GM19468 (cell line): ENCODE results near the gene SLC22A4.

ENCODE experiments used
- ATAC-seq: cut with Tn5 transposase; IDR thresholded peaks from one replicate; pipeline ENCODE4 v1.9.1; 2021; ENCODE audit warnings: mild to moderate bottlenecking, moderate library complexity, moderate number of reproducible peaks; ENCODE audit not compliant: unreplicated experiment; ENCODE audit errors: extremely low read depth

Gene SLC22A4

GRCh38 chr5:132369474-132370180, 75.4 kb downstream of the SLC22A4 start, which contains the start of gene SLC22A5:
Gene SLC22A5, plus strand, starts transcription at chr5:132369710. Its CDS starts 263 bp downstream, at chr5:132369973.
- ATAC-seq = peak; percentile 75

DNA sequence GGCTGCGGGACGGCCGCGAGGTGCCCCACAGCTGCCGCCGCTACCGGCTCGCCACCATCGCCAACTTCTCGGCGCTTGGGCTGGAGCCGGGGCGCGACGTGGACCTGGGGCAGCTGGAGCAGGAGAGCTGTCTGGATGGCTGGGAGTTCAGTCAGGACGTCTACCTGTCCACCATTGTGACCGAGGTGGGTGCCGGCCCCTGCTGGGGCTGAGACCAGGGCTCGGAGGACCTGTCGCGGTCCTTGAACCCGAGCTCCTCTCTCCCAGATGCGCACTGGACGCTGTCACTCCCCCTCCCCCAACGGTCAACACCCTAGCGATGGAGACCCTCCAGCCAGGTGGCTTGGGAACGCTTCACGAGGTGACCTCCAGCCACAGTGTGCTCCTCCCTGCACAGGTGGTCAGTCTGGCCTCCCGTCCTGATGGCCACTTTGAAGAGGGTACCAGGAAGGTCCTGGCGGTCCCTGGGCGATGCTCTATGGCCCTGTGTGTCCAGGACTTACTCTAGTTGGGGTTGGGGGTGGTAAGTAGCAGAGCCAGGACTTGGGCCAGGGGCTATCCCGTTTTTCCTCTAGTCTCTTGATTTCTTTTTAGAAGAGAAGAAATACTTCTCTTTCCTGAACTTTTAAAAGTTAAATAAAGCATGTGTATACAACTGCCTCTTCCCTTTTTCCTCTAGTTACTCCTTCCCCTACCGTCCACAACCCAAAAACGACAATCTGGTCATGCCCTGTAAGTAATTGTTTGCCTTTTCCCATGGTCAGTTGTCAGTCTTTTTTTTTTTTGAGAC, 76.2 kb downstream of the SLC22A4 start:
- no peak for ATAC-seq

DNA sequence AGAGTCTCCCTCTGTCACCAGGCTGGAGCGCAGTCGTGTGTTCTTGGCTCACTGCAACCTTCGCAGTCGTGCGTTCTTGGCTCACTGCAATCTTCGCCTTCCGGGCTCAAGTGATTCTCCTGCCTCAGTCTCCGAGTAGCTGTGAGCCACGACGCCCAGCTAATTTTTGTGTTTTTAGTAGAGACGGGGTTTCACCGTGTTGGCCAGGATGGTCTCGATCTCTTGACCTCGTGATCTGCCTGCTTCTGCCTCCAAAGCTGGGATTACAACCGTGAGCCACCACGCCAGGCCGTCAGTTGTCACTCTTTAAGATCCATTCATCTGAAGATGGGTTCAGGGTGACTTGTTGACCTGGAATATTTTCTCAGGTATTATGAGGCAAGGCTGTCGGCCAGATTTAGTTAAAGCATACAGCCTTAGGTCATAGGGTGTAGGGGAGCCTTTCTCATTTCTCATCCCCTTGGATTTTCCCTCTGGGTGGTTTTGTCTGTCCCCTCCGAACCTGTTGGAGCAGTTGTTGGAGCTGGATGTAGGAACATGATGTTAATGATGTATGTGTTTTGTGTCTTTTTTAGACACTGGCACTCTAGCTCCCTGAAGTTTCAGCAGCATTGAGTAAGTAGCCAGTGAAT, 76.9 kb downstream of the SLC22A4 start:
- ATAC-seq = no peak

DNA sequence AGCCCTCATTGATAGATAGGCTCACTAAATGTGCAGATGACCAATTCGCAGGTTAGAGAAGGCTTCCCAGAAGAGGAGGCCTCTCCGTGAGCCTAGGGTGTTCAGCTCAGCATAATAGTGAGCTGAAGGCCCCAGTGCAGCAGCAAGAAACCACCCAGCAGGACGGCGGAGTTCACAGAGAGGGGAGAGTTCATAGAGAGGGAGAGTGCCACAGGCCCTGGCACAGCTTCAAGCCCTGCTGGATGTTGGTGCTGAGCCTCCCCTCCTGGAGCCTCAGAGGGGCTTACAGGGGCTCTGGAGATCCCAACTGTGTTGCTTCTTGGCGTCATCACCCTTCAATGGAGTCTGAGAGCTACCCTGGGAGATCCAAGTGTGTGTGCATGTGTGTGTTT, 77.4 kb downstream of the SLC22A4 start:
- ATAC-seq = no peak

GRCh38 chr5:132372127-132372526, 77.9 kb downstream of the SLC22A4 start:
- ATAC-seq = no peak

DNA sequence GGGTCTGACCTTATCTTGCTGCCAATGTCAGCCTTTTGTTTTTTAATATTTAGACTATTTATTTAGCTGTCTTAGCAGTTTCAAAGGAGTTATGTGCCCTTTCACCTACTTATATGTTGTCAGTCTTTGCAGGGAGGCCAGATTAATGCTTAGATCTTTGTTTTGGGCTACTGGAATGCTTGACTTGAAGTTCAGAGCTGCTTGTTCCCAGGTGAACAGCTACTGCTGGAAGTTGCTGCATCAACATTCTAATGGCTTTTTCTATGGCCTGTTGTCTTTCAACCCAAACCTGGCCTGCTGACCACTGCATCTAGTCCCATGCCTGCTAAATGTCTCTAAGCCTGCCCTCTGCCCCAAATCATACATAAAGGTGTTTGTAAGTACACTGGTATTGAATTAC, 78.3 kb downstream of the SLC22A4 start:
- no peak for ATAC-seq

DNA sequence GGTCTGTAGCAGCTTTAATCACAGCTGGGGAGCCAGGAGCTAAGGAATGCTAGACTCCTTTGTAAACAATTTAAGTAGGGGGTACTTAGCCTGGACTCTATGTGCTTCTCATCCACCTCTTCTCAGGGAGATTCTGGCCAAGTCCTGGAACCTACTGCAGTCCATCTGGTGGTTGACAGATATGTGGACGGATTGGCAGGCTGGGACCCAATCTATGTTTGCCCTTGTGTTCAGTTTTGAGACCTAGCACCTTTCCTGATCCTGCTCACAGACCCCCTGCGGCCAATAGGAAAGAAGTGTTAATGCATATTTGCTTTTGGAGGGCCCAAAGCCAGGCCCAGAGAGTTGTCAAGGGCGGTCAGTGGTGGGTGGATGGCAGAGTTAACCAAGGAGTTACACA, 81.8 kb downstream of the SLC22A4 start:
- no peak for ATAC-seq

GRCh38 chr5:132376694-132377641, 82.8 kb downstream of the SLC22A4 start:
- ATAC-seq = no peak

- ATAC-seq = no peak
Measured at GRCh38 chr5:132377738-132378137, 83.5 kb downstream of the SLC22A4 start.

- ATAC-seq = no peak
Measured at GRCh38 chr5:132378580-132378979, 84.4 kb downstream of the SLC22A4 start.

DNA sequence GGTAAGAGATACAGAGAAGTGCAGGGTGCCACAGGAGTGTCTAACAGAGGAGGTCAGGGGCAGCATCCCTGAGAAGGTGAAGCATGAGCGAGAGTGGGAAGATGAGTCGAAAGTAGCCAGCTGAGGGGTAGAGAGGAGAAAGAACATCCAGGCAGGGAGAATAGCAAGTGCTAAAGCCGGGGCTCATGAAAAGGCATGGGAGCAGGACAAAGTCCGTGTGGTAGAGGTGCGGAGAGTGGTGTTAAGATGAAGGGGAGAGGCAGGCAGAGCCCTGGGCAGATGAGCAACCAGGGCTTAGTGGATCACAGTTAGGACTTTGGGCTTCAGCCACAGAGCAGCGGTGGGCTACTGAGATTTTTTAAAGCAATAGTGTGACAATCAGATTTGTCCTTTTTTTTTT, 85.9 kb downstream of the SLC22A4 start:
- no peak for ATAC-seq

GRCh38 chr5:132380741-132381140, 86.5 kb downstream of the SLC22A4 start:
- ATAC-seq = no peak

DNA sequence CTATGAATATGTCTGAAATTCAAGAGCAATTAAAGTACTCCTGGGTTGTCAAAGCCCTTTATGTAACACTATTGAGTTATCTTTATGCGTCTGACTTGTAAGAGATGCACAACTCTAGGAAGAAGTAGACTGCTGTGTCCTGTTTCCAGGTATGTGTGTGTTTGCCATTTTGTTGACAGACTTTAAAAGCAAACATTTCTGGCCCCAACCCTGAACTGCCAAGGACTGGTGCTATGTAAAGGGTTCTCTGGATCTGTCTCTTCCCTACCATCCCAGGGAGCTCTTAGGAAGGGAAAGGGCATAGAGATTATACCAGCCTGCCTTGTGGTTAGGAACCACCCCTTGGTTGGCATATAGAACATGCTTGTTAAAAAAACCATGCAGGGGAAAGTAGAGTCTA, 87.4 kb downstream of the SLC22A4 start:
- ATAC-seq = no peak

DNA sequence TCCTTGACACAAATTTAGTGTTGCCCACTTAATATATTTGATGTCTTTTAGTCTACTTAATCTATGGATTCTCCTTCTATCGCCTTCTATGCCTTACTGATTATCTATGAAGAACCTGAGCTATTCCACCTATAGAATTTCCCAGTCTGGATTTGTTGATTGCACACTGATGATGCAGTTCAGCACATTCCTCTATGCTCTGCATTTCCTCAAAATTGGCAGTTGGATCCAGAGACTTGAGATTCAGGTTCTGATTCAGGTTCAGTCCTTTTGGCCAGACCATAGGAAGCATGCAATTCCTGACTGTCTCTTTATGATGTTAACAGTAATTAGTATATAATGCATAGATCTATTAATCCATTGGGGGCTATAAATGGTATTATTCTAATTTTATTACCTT, 89.1 kb downstream of the SLC22A4 start:
- no peak for ATAC-seq

DNA sequence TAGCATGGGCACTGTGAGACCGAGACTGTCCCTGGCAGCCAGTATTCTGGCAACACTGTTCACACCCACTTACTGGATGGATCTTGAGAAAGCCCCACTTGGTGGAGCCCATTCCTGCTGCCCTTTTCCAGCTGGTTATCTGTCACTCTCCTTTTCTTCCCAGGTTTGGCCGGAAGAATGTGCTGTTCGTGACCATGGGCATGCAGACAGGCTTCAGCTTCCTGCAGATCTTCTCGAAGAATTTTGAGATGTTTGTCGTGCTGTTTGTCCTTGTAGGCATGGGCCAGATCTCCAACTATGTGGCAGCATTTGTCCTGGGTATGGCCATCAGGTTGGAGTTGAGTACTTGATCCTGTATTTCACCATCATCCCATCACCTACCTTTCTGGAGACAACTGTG, 89.8 kb downstream of the SLC22A4 start:
- ATAC-seq = no peak

GRCh38 chr5:132384506-132385050, 90.4 kb downstream of the SLC22A4 start:
- ATAC-seq = no peak

DNA sequence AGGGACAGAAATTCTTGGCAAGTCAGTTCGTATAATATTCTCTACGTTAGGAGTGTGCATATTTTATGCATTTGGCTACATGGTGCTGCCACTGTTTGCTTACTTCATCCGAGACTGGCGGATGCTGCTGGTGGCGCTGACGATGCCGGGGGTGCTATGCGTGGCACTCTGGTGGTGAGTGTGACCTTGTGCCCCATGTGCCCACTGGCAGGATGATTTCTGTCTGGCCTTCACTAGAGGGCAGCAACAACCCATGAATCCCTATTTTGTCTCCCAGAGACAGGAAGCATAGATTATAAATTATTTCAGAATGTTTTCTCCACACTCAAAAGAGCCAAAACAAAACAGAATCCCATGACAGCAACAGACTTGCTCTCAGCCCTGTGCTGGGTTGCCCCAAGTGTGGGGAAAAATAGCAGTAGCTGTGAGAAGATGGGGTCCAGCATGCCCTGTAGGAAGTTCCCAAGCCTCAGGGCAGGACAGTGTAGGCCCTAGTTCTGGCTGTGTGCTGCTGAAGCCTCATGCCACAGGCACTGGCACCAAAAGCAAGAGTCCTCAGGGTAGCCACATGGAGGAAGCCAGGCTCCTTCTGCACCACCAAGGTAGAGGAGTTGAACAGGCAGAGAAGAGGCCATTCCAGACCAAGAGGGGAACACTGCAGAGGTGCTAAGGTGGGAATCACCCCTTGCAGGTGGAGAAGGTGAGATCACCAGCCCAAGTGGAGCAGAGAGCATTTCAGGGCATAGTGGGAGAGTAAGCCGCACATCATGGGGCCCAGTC, 91.3 kb downstream of the SLC22A4 start:
- ATAC-seq = no peak

- ATAC-seq = peak; percentile 55
Measured at GRCh38 chr5:132386644-132387286, 92.6 kb downstream of the SLC22A4 start.
